Psoas muscle (tissue), 8 donors: ENCODE results near the gene PTK6. TPM values are rescaled to one million over a fixed set of nuclear protein-coding genes. Genes with fewer than 3 reads are reported as not detected.
A peak's percentile ranks its signal among the peaks of the same experiment; 100 is the strongest.

Source experiments
- ATAC-seq, 4 donors: fragments of 200-7000 bp; cut with Tn5 transposase; one replicate each; pipeline ENCODE4 v1.9.1; 2020; ENCODE audit warnings: moderate library complexity in 3 of 4, mild to moderate bottlenecking in 2 of 4
- DNase-seq, 2 donors: peaks; one replicate each; pipeline ENCODE4 v3.0.0-alpha.2; 2020
- H3K27ac ChIP-seq: fragments of 200-600 bp; one replicate; pipeline ENCODE4 v1.8.0; 2022
- H3K27me3 ChIP-seq, 3 donors: fragments of 200-600 bp in 1 of 3; one replicate each; pipeline versions ENCODE4 v1.6.1 to v1.8.0; 2013 to 2022; ENCODE audit warnings: low read length in 2 of 3, mild to moderate bottlenecking in 2 of 3, moderate library complexity in 1 of 3; ENCODE audit not compliant: insufficient read depth in 3 of 3
- H3K36me3 ChIP-seq, 2 donors: fragments of 200-600 bp in 1 of 2; one replicate each; pipeline versions ENCODE4 v1.6.1 to v1.8.0; 2013 to 2022; ENCODE audit warnings: low read depth in 1 of 2, mild to moderate bottlenecking in 1 of 2, moderate library complexity in 1 of 2; ENCODE audit not compliant: insufficient read depth in 1 of 2
- H3K4me1 ChIP-seq: fragments of 200-600 bp; one replicate; pipeline ENCODE4 v1.8.0; 2022
- H3K4me3 ChIP-seq: fragments of 200-600 bp; one replicate; pipeline ENCODE4 v1.8.0; 2022; ENCODE audit warnings: mild to moderate bottlenecking
- H3K9me3 ChIP-seq: fragments of 200-600 bp; one replicate; pipeline ENCODE4 v1.8.0; 2022
- WGBS, 3 donors: extraction: QIAGEN DNeasy Blood & Tissue Kit; methylation state at CpG; one replicate each; pipeline versions ENCODE4 v1.1.6 to v1.1.7; 2013; 5-methylcytosine and 5-hydroxymethylcytosine counted together
- intact Hi-C, 2 donors: fragments of 100-400 bp; cut with DNase I; formaldehyde crosslinking; loops; one replicate each; pipeline versions ENCODE4 v1.11.0 to v1.14.2; 2022
- polyA plus RNA-seq, 3 donors: library from polyadenylated mRNA; stranded (reverse); fragments of 200-250 nt; gene quantifications; one replicate each; pipeline ENCODE4 v1.2.3, GENCODE V29; 2013
- total RNA-seq, 4 donors: library from RNA; stranded (reverse); fragmentation: NEBNext Ultra II Directional in 2 of 4; extraction: Animal tissue kit (Norgen Biotek cat#: 25700) in 2 of 4; gene quantifications; one replicate each; pipeline versions ENCODE4 v1.2.1 to v1.2.4, GENCODE V29; 2021 to 2023
- TF ChIP-seq, protein P1 (sequence below): fragments of 200-600 bp; IDR thresholded peaks from one replicate; pipeline ENCODE4 v1.8.0; 2022; ENCODE audit warnings: antibody characterized with exemption
- donor health status: healthy with polysubstance abuse.
- donor health status: DM: no; HTN: no; CAD: no; lungs with moderate emphysema.
- donor health status: Bipolar disorder and iron deficiency.
- donor health status: healthy.
- donor health status: DM: yes; HTN: yes; CAD: no.
- donor health status: DM: no; HTN: no; CAD: no.
- donor health status: DM: no; HTN: no; CAD: no.
- donor health status: DM: yes; HTN: yes; CAD: no.

Gene PTK6
- total and polyA plus RNA-seq, 7 donors: 0.04 to 0.06 (median 0.04) TPM; not detected in 4

DNA sequence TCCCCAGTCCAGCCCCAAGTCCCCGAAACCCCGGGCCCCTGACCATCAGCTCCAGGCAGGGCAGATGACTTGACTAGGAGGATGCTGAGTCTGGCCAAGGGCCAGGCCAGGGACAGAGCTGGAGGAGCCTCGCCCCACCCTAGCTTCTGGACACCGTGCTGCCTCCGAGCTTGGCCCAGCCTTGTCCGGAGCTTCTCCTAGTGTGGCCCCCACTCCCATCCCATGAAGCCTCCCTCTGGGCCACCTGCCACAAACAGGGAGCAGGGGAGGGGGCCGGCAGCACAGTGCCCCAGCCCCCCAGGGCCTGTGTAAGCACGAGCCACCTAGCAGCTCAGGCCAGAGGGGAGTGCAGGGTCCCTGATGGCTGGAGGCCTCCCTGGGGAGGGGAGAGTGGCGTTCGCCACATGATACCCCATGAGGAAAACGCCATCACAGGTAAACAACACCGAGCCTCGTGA, 43.6 kb downstream of the PTK6 start:
- peaks cover 0 to 2% (median 0%) of the 10 kb centered on the region in 3 donors for H3K27me3 ChIP-seq

DNA sequence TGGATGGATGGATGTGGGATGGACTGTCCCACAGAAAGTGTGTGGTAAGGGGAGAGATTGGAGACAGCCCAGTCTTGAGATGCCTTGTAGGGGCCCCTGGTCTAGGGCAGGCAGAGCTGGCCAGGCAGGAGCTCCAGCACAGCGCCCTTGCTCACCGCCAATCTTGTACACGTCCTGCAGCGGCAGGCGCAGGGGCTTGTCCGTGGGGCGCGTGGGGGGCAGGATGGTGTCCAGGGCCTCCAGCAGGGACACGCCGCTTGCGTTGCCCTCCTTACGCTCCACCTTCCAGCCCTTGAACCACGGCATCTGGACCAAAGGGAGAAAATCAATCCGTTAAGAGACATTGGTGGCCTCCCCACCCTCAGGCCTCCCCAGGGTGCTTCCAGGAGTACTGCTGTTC, 44.2 kb downstream of the PTK6 start:
- H3K27ac ChIP-seq: no peak overlapping the region
- no peak overlapping the region for H3K4me3 ChIP-seq
- peaks cover 21% of the 10 kb centered on the region for H3K4me1 ChIP-seq
- H3K9me3 ChIP-seq: no peaks in the 10 kb centered on the region
- DNase-seq (no peak), ATAC-seq (no peak)
- H3K36me3 ChIP-seq: peaks cover 0 to 76% of the 10 kb centered on the region in 2 donors
- 87 to 91% (median 90%) methylated on average over 13 to 14 of the region's 14 CpGs for WGBS, 3 donors
- intact Hi-C loops: no loop called here
- TF ChIP-seq, protein P1, sequence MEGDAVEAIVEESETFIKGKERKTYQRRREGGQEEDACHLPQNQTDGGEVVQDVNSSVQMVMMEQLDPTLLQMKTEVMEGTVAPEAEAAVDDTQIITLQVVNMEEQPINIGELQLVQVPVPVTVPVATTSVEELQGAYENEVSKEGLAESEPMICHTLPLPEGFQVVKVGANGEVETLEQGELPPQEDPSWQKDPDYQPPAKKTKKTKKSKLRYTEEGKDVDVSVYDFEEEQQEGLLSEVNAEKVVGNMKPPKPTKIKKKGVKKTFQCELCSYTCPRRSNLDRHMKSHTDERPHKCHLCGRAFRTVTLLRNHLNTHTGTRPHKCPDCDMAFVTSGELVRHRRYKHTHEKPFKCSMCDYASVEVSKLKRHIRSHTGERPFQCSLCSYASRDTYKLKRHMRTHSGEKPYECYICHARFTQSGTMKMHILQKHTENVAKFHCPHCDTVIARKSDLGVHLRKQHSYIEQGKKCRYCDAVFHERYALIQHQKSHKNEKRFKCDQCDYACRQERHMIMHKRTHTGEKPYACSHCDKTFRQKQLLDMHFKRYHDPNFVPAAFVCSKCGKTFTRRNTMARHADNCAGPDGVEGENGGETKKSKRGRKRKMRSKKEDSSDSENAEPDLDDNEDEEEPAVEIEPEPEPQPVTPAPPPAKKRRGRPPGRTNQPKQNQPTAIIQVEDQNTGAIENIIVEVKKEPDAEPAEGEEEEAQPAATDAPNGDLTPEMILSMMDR: no peak
- peaks cover 0 to 2% (median 0%) of the 10 kb centered on the region in 3 donors for H3K27me3 ChIP-seq

More for the DNA sequence above, 43.6 kb downstream of the PTK6 start:
- DNase-seq (peak in 1 of 2 donors; percentile 23), ATAC-seq (no peak)
- H3K27ac ChIP-seq: no peak overlapping the region
- H3K36me3 ChIP-seq: peaks cover 0 to 72% of the 10 kb centered on the region in 2 donors
- intact Hi-C loops: no loop called here
- peaks cover 21% of the 10 kb centered on the region for H3K4me1 ChIP-seq
- no peaks in the 10 kb centered on the region for H3K9me3 ChIP-seq
- WGBS, 3 donors: 49 to 56% (median 54%) methylated on average over 12 to 13 of the region's 13 CpGs
- no peak overlapping the region for H3K4me3 ChIP-seq
- TF ChIP-seq, protein P1: no peak

DNA sequence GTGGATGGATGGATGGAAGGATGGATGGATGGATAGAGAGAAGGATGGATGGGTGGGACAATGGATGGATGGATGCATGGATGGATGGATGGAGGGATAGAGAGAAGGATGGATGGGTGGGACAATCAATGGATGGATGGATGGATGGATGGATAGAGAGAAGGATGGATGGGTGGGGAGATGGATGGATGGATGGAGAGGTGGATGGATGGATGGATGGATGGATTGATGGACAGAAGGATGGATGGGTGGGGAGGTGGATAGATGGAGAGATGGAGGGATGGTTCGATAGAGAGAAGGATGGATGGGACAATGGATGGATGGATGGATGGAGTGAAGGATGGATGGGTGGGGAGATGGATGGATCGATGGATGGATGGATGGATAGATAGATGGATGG, 44.7 kb downstream of the PTK6 start:
- H3K36me3 ChIP-seq: peaks cover 0 to 81% of the 10 kb centered on the region in 2 donors
- H3K4me3 ChIP-seq: no peak overlapping the region
- 88 to 95% (median 90%) methylated on average over 2 of the region's 2 CpGs for WGBS, 3 donors
- no peaks in the 10 kb centered on the region for H3K9me3 ChIP-seq
- DNase-seq (no peak), ATAC-seq (no peak)
- TF ChIP-seq, protein P1: no peak
- intact Hi-C loops: no loop called here
- peaks cover 0 to under 1% (median 0%) of the 10 kb centered on the region in 3 donors for H3K27me3 ChIP-seq
- H3K27ac ChIP-seq: no peak overlapping the region
- peaks cover 21% of the 10 kb centered on the region for H3K4me1 ChIP-seq

DNA sequence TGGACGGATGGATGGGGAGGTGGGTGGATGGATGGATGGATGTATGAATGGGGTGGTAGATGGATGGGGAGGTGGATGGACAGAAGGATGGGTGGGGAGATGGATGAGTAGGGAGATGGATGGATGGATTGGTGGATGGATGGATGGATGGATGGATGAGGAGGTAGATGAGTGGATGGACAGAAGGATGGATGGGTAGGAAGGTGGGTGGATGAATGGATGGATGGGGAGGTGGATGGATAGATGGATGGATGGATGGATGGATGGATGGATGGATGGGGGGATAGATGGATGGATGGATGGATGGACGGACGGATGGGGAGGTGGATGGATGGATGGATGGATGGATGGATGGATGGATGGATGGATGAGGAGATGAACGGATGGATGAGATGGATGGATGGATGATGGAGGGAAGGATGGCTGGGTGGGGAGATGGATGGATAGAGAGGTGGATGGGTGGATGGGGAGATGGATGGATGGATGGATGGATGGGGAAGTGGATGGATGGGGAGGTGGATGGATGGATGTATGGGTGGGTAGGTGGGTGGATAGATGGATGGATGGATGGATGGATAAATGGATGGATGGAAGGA, 45.4 kb downstream of the PTK6 start:
- intact Hi-C loops: no loop called here
- Histone ChIP-seq H3K4me3 (no peak overlapping the region), H3K4me1 (peaks cover 21% of the 10 kb centered on the region), H3K36me3 (peaks cover 0 to 80% of the 10 kb centered on the region in 2 donors), H3K27ac (no peak overlapping the region), H3K27me3 (no peaks in the 10 kb centered on the region), H3K9me3 (no peaks in the 10 kb centered on the region)
- 43 to 66% (median 58%) methylated on average over 4 of the region's 4 CpGs for WGBS, 3 donors
- ATAC-seq (no peak), DNase-seq (no peak)
- TF ChIP-seq, protein P1: no peak
